GM19035 (cell line): ENCODE measurements around the gene DESI1.
"Not testable (repeated sequence)": the region's sequence is repeated elsewhere in the genome, so short reads cannot be mapped to it uniquely, and the experiment has no call there.

Source experiments
- ATAC-seq: cut with Tn5 transposase; IDR thresholded peaks from one replicate; pipeline ENCODE4 v1.9.1; 2021; ENCODE audit not compliant: unreplicated experiment

Gene DESI1

GRCh38 chr22:41620589-41621098 lies at the start of gene DESI1:
TSS of gene DESI1 (minus strand) at chr22:41621043. CDS start at chr22:41620839, 204 bp downstream.
- peak; percentile 61 for ATAC-seq

GRCh38 chr22:41668971-41669911 lies 48.4 kb upstream of the DESI1 start:
- ATAC-seq: no peak

GRCh38 chr22:41664951-41665350 lies 44.1 kb upstream of the DESI1 start:
- no peak for ATAC-seq

GRCh38 chr22:41664490-41664889 lies 43.6 kb upstream of the DESI1 start:
- ATAC-seq: no peak

GRCh38 chr22:41663594-41663993 lies 42.8 kb upstream of the DESI1 start:
- ATAC-seq: not testable (repeated sequence)

GRCh38 chr22:41661713-41662112 lies 40.9 kb upstream of the DESI1 start:
- ATAC-seq: no peak

- no peak for ATAC-seq
Observed at GRCh38 chr22:41661088-41661487, 40.2 kb upstream of the DESI1 start.

GRCh38 chr22:41660416-41660815 lies 39.6 kb upstream of the DESI1 start:
- ATAC-seq: no peak

GRCh38 chr22:41659941-41660340 lies 39.1 kb upstream of the DESI1 start:
- no peak for ATAC-seq

GRCh38 chr22:41658869-41659268 lies 38.0 kb upstream of the DESI1 start:
- ATAC-seq: no peak

- ATAC-seq: no peak
Observed at GRCh38 chr22:41657709-41658108, 36.9 kb upstream of the DESI1 start.

GRCh38 chr22:41656556-41656955 lies 35.7 kb upstream of the DESI1 start:
- ATAC-seq: no peak

GRCh38 chr22:41654322-41654721 lies 33.5 kb upstream of the DESI1 start:
- ATAC-seq: no peak

- no peak for ATAC-seq
Observed at GRCh38 chr22:41650821-41651220, 30.0 kb upstream of the DESI1 start.

GRCh38 chr22:41650229-41650628 lies 29.4 kb upstream of the DESI1 start:
- ATAC-seq: no peak

- no peak for ATAC-seq
Observed at GRCh38 chr22:41648432-41648831, 27.6 kb upstream of the DESI1 start.

GRCh38 chr22:41647771-41648170 lies 26.9 kb upstream of the DESI1 start:
- no peak for ATAC-seq

- no peak for ATAC-seq
Observed at GRCh38 chr22:41642331-41643110, 21.7 kb upstream of the DESI1 start.

GRCh38 chr22:41641854-41642253 lies 21.0 kb upstream of the DESI1 start:
- no peak for ATAC-seq

- ATAC-seq: no peak
Observed at GRCh38 chr22:41638748-41639147, 17.9 kb upstream of the DESI1 start.

GRCh38 chr22:41638124-41638523 lies 17.3 kb upstream of the DESI1 start:
- ATAC-seq: no peak

GRCh38 chr22:41637623-41638022 lies 16.8 kb upstream of the DESI1 start:
- ATAC-seq: not testable (repeated sequence)
